HG03139 (cell line): ENCODE measurements around the gene ADORA1.

ENCODE experiments used
- ATAC-seq: cut with Tn5 transposase; IDR thresholded peaks from one replicate; pipeline ENCODE4 v1.9.1; 2021; ENCODE audit not compliant: unreplicated experiment

The ADORA1 gene

DNA sequence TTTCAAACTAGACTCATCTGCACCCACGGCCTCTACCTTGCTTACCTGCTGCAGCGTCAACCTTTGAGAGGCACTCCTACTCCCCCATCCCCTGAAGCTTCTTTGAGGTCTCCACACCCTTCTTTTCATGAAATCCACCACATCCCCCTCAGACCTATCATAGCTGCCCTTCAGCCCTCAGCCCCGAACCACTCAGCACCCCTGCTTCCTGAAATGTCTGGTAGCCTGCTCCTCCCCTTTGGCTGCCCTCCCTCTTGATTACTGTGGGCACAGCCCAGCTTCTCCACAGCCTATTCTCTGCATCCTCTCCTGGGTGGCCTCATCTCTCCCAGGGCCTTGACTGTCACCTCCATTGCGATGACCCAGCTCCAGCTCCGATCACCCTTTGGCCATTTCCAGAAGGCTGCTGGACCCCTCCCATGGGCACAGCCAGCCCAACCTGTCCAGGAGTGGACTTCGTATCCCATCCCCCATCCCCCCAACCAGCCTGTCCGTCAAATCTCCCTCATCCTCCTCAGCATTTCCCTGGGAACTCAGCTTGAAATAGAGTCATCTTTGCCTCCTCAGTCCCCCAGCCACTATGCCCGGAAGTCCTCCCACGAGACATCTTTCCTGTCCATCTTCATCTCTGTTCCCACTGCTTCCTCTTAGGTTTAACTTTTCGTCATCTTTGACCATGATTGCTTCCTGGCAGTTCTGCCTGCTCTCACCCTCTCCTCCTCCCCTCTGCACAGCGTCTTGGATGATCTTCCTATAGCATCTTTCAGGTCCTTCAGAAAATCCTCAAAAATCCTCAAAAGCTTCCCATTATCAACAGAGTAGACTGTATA lies 6.1 kb upstream of the ADORA1 start:
- no peak for ATAC-seq

DNA sequence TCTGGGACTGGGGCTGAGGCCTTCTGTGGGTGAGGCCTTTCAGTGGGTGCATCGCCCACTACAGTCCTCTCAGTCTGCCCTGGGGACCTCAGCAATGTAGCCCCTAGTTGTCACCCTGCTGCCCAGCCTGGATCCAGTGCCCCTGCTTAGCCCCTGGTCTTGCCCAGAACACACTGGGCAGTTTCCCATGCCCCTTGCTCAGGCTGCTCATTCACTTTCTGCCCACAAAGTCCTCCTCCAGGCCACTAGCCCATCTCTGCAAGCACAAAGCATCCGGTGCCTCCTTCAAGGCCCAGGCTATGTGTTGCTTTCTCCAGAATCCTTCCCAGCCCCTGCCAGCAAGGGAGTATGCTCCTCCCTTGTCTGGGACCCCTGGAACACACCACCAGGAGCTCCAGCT lies 5.4 kb upstream of the ADORA1 start:
- no peak for ATAC-seq

DNA sequence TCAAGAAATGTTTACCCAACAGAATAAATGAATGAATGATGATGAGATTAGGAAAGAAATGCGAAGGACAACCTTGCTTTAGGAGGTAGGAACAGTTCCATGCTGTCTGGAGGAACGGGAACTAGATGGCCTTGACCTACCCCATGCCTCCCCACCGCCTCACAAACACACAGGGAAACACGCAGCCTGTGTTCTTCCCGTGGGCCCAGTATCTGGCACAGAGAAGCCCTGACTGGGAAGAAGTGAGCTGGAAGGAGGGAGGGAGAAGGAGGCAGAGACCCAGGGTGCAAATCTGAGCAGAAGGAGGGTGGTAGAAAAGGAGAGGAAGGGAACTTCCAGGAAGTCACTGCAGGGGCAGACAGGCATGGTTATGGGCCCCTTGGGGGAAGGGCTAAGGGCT lies 3.5 kb upstream of the ADORA1 start:
- no peak for ATAC-seq

DNA sequence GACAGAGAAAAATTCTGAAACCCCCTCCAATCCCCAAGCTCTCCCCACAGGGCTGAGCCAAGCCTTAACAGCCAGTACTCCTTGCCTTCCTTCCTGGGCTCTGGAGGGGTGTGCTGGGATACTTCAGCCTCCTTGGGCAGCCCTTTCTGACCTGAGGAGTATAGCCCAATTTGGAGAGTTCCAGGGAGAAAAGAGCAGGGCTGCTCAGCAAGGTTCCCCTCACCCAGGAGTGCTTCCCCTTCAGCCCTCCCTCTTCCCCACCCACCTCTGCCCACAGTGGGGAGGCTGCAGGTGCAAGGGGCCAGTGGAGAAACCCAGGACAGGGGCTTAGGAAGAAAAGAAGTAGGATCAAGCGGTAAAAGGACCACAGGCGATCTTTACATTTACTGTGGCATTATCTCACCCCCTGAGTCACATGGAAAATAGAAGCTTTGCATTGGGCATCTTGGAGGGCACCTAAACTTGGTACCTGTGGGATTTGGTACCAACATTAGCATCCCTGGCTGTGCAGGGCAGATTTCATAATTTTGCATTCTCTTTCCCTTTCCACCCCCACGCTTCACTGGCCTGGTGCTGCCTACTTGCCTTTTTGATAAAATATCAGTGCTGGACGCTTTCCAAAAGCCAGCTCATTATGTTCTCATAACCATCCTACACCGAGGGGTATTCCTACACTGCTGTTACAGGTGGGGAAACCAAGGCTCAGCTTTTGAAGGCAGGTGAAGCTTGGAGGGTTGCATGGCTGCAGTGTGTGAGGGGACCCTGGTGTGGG lies 2.8 kb upstream of the ADORA1 start:
- no peak for ATAC-seq

DNA sequence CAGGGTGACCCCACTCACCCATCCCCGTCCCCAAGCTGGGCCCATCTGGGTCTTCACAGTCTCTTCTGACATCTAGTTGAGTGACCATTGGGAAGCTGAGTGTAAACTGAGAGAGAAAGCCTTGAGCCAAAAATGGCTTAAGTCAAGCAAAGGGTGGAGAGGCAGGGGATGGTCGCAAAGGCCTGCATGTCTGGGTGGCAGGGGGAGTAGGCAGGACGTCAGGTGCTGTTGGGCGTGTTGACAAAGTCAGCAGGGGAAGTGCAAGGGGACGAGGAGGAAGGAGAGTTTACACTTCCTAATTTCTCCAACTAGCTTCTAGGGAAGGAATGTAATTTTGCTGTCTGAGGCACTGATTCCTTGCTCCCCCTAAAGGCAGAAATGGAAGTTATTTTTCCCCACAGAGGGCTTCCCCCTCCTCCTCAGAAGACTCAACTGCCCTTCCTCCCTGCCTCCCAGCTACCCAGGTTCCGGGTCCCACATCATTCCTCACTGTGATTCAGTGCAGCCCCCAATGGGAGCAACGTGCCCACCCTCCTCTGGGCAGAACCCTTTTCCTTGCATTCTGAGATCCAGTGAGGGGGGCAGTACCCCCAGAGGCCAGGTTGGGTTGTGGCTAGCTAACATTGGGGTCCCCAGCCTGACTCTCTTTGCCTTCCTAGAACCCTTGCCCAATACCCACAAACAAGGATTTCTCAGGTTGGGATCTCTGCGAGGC lies 1.2 kb upstream of the ADORA1 start:
- ATAC-seq, result no peak

DNA sequence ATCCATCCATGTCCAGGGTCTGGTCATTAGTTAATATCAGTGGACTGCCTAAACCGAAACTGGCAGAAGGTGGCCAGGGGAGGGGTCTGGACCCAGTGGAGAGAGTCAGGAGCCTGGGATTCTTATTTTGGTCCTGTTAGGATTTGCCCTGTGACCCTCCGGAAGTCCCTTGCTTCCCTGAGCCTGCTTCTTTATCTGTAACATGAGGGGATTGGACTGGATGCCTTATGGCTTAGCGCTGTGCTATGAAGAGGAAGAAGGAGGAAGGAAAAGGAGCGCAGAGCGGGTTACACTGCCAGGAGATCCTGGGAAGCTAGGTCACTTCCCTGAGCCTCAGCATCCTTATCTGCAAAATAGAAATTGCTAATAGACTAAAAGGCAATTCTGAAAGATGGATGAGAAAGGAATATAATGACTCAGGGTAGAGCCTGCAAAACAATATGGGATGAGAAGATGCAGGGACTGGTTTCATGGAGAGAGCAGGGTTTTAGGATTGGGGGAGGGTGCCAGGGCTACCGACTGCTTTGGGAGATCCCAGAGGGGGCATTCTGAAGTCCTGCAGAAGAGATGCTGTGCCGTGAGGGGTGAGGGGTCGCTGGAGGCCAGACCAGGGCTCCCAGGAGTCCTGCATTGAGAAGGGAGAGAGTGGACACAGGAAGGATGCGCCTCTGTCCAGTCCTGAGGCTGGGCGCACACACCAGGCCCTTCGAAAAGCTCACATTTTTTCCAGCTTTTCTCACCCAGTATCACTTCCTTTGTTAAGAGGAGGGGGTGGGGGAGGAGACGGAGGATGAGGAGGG lies 460 bp upstream of the ADORA1 start:
- ATAC-seq, result no peak

DNA sequence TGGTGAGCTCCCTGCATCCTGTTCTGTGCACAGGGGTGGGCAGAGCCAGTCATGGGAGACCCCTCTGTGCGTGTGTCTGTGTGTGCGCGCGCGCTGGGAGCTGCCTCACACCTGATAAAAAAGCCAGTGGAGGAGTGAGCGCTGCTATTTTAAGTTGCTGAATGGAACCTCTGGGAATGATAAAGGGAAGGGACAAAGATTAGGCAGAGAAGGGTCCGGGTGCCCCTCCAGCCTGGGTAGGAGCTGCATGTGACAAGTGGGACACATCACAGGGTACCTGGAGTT lies 847 bp downstream of the ADORA1 start:
- ATAC-seq, result no peak

DNA sequence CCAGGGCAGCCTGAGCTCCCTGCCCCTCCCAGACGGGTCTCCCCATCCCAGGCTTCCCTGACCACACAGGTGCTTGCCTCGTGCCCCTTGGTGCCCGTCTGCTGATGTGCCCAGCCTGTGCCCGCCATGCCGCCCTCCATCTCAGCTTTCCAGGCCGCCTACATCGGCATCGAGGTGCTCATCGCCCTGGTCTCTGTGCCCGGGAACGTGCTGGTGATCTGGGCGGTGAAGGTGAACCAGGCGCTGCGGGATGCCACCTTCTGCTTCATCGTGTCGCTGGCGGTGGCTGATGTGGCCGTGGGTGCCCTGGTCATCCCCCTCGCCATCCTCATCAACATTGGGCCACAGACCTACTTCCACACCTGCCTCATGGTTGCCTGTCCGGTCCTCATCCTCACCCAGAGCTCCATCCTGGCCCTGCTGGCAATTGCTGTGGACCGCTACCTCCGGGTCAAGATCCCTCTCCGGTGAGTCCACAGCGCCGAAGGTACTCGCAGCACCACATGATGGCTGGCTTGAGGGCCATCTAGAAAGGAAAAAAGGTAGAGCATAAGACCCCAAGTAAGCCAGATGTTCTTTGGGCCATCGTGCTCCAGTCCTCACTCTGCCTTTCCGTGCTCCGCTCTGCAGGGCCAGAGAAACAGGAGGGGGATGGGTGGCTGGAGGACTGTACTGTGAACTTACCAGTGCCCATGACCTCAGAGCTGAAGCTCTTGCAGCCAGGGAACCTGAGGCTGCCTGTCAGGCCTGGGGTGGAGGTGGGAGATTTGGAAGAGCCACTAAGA lies 1.4 kb downstream of the ADORA1 start:
- no peak for ATAC-seq

DNA sequence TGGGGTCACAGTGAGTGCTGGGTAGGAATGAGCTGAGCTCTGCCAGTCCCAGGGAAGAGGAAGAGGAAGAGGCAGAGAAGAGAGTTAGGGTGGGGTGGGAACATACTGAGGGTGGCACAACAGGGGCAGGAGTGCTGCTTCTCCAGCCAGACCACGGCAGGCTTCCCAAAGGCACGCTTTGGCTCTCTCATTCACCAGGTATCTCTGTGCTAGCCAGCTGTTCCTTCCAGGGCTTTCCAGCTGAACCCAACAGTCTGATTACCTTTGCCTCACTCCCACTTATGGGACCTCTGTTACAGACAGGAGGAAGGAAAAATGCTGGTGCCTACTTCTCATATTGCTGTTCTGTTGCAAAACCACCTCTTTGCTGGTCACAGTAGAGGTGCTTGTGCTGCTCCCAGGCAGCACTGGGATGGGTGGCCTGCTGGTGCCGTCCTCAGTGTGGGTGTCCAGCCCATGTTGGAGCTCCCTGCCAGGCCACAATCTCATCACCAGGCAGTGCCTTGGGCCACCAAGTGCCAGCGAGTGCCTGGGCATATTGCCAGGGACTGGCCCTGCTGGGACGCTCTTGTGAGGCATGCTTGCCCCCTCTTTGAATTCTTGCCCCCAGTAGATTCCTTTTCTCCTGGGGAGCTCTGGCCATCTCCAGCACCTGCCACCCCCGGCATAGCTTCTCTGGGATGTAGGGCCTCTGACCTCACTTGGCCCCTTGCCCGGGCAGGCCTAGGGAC lies 2.1 kb downstream of the ADORA1 start:
- ATAC-seq, result no peak

DNA sequence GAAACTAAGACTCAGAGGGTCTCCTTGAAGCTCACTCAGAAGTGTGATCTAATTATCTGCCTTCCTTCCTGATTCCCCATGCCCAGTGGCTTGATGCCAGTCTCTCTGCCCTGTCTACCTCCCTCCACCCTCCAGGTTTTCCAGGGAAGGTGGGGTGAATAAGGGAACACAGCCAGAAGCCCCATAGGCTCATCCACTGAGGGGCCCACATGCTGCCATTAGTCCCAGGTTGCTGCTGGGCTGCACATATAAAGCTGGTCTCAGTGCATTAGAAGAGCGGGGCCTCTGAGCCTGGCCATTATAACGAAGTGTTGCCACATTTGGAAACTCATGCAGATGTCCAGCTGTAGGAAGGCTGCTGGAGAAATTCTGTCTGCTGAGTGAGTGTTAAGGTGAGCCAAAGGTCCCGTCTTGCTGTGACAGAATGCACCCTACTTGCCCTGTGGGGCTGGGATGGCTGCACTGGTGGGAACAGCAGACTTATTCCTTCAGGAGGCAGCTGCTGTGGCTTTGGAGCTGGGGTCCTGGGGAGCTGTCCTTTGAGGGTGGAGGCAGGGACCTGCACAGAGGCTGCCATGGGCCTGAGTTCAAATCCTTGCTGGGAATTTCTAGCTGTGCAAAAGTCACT lies 2.9 kb downstream of the ADORA1 start:
- ATAC-seq, result no peak

DNA sequence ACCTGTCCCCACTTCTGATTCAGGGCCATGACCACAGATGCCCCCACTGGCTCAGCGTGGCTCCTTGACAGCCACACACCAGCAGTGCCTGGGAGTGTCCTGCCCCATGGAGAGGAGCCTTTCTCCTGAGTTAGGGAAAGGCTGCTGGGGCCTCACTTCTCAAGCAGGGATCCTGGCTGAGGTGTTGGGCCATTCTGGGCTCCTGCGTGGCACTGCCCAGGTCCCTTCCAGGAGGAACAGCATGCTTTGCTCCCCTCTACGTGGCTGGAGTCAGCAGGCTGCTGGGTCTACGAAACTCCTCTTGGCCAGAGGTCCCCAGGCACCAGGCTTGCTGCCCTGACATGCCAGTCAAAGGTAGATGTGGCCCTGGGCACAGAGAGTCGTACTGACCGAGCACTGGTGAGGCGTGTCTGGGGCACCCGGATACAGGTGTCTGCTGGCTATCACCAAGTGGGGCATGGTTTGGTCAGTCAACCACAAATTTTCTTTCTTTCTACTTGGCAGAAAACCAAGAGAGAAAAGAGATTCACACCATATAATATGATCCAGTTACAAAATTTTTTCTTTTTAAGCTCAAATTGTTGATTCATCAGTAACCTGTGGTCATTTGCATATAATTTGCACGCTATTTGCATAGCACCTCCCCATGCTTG lies 4.1 kb downstream of the ADORA1 start:
- no peak for ATAC-seq

DNA sequence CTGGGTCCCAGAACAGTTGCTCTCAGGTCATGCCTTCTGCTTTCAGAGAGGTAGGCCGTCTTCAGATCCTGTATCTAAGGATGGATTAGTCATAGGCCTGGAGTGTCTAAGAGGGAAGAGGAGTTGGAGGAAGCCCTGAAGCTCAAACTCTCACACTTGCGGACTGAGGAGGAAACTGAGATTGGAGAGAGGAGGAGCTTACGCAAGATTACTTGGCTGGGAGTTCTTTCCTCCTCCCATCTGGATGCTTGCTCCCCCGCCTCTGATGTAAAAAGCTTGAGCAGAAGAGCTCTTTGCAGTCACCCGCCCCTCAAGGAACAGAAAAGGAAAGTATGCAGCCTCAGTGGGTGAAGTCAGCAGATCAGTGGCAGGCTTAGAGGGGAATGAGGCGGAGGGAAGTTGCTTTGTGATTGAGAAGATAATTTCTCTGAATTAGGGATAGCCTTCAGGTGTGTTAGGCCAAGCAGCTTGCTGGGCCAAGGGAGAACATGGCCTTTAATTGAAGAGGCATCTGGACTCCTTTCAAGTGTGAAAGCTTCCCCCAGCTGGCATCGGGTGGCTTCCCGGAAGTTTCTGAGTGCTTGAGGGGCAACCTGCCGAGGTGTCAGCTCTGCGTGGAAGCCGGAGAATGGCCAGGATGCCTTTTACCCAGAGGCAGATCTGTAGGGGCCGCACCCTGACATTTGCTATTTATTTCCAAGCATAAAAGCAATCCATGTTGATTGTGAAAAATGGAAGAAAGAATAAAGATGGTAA lies 6.6 kb downstream of the ADORA1 start:
- no peak for ATAC-seq

DNA sequence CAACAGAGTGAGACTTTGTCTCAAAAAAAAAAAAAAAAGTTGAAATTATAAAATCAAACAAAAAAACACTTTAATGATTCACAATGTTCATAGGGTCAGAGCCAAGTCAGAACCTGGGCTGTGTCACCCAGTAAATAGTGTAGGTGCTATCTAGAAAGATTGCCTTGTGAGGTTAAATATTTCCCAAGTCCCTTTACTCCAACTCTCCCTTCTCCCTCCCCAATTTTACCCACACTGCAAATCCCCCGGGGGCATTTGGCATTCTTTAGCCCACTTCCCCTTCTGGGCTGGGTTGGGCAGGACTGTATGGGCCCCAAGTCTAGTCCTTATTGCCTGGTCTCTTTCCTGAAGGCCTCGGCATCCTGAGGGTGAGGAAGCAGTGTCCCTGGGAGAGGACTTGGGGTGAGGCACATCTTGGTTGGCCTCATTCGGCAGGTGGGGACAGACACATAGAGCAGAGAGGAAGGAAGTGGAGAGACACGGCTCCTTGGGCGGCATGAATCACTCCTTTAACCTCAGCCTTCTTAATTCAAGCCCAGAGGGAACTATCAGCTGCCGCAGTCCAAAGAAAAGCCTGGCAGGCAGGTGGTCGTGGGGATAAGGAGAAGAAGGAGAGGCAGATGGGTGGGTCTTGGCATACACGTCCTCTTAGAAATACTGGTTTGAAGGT lies 8.2 kb downstream of the ADORA1 start:
- no peak for ATAC-seq

DNA sequence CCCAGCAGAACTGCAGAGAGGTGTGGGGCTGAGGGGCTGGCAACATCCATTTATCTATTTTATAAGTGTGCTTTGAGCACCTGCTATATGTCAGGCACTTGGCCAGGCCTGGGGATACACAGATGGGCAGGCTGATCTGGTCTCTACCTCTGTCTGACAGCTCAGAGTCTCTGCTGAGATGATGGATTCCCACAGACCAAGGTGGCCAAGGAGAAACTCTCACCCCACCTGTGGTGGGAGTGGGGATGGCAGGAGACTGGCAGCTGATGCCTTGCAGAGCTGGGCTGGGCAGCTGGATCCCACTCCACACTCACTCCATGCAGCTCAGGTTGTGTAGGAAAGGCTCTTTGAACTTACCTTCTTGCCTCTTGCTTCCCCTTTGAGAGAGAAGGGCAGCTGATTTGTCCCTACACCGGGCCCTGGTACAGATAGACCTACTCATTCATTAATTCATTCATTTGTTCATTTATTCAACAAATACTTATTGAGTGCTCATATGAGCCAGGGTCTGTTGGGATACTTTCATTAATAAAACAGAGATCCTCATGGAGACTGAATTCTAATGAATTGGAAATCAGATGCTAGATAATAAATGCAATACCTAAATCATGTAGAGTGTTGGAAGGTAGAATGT lies 9.0 kb downstream of the ADORA1 start:
- ATAC-seq, result no peak

DNA sequence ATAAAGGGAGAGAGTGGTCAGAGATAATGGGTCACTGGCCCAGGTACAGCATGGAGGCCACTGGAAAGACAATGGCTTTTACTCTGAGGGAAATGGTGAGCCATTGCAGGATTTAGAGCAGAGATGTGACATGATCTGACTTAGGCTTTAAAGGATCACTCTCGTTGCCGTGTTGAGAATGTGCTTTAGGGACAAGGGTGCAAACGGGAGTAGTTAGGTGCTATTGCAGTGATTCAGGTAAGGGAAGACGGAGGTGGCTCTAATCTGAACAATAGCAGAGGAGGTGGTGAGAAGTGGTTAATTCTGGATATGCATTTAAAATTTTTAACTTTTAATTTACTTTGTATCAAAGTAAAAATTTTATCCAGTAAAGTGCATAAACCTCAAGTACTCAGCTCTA lies 9.8 kb downstream of the ADORA1 start:
- ATAC-seq, result no peak

DNA sequence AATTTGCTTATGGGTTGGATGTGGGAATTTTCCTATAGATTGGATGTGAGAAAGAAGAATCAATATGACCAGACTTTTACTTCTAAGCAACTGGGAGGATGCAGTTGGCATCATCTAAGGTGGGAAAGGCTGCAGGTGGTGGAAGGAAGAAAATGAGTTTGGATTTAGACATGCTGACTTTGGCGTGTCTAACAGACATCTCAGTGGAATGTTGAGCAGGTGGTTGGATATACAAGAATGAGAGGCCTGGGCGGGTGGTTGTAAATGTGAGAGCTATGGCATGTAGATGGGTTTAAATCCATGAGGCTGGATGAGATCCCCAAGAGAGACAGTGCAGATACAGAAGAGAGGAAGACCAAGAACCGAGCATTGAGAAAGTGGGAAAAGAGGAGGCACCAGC lies 10.5 kb downstream of the ADORA1 start:
- no peak for ATAC-seq

DNA sequence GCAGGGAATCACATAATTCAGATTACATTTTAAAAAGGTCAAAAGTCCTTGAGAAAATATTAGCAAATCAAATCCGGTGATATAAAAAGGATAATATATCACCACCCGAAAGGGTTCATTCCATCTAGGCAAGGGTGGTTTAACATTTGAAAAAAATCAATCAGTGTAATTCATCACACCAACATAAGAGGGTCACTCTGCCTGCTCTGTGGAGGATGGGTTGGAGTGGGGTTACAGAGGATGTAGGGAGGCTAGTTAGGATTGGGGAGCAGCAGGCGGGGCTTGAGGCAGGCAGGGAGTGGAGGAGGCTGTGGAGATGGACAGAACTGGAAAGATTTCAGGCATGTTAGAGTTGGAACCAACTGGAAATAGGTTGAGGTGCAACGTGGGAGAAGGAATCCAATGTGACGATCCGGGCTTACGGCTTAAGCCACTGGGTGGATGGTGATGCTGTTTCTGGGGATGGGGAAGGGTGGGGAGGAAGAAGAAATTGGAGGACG lies 12.5 kb downstream of the ADORA1 start:
- ATAC-seq, result no peak
